ENCODE measurements around the gene TGM5. TPM values are rescaled to one million over a fixed set of nuclear protein-coding genes. Genes with fewer than 3 reads are reported as not detected.

The TGM5 gene
- total and polyA plus RNA-seq, 2 donors from 2014 or later: not detected

- peaks cover 0 to 3% (median 0%) of the 10 kb centered on the region in 3 donors for H3K4me1 ChIP-seq (ENCODE audit: control insufficient read depth in 2 of 3, insufficient read depth in 2 of 3, low read depth in 1 of 3, low read length in 3 of 3)
- H3K9ac ChIP-seq (ENCODE audit: low read length in 3 of 3): peak overlapping the region; percentile 35 to 74 (median 71)
- H3K36me3 ChIP-seq (ENCODE audit: control insufficient read depth in 2 of 3, insufficient read depth in 3 of 3, low read length in 3 of 3): peaks cover 0 to 14% (median 11%) of the 10 kb centered on the region in 3 donors
- no peaks in the 10 kb centered on the region for H3K9me3 ChIP-seq (ENCODE audit: control insufficient read depth in 2 of 3, insufficient read depth in 1 of 3, low read length in 3 of 3)
- intact Hi-C loops (cut with DNase I): no loop called here
- peak overlapping the region; percentile 80 to 90 (median 85) for H3K4me3 ChIP-seq (ENCODE audit: low read length in 3 of 3)
- DNase-seq (no peak), FAIRE-seq (no peak)
- peak overlapping the region; percentile 48 to 81 for H3K27ac ChIP-seq (ENCODE audit: low read depth in 2 of 2, low read length in 2 of 2)
- TF ChIP-seq CTCF (IDR thresholded peaks at IDR 0.05; ENCODE audit: borderline replicate concordance, extremely low read depth, insufficient read depth): no peak
- no peaks in the 10 kb centered on the region for H3K27me3 ChIP-seq (ENCODE audit: control insufficient read depth, insufficient read depth, low read length)
Measured at GRCh38 chr15:43186003-43186353, 80.8 kb downstream of the TGM5 start.

GRCh38 chr15:43185157-43186002, 81.3 kb downstream of the TGM5 start, which contains the start of gene CCNDBP1:
TSS of gene CCNDBP1 (plus strand) at chr15:43185403. CDS start at chr15:43185499, 96 bp downstream.
- peak; percentile 8 for TF ChIP-seq CTCF (IDR thresholded peaks at IDR 0.05; ENCODE audit: borderline replicate concordance, extremely low read depth, insufficient read depth)
- DNase-seq (peak; percentile 91 to 99 (median 92)), FAIRE-seq (no peak)
- Histone ChIP-seq H3K36me3 (ENCODE audit: control insufficient read depth in 2 of 3, insufficient read depth in 3 of 3, low read length in 3 of 3) (peaks cover 0 to 10% (median 7%) of the 10 kb centered on the region in 3 donors), H3K4me3 (ENCODE audit: low read length in 3 of 3) (peak within 1 kb of the TSS; percentile 80 to 90 (median 85)), H3K9me3 (ENCODE audit: control insufficient read depth in 2 of 3, insufficient read depth in 1 of 3, low read length in 3 of 3) (no peaks in the 10 kb centered on the region), H3K27ac (ENCODE audit: low read depth in 2 of 2, low read length in 2 of 2) (peak within 1 kb of the TSS; percentile 81 to 84), H3K4me1 (ENCODE audit: control insufficient read depth in 2 of 3, insufficient read depth in 2 of 3, low read depth in 1 of 3, low read length in 3 of 3) (peaks cover 0 to 3% (median 0%) of the 10 kb centered on the region in 3 donors), H3K9ac (ENCODE audit: low read length in 3 of 3) (peak within 1 kb of the TSS; percentile 35 to 74 (median 71)), H3K27me3 (ENCODE audit: control insufficient read depth, insufficient read depth, low read length) (no peaks in the 10 kb centered on the region)
- intact Hi-C loops (cut with DNase I): no loop called here

GRCh38 chr15:43184407-43185124, 82.2 kb downstream of the TGM5 start:
- TF ChIP-seq CTCF (IDR thresholded peaks at IDR 0.05; ENCODE audit: borderline replicate concordance, extremely low read depth, insufficient read depth): no peak
- Histone ChIP-seq H3K36me3 (ENCODE audit: control insufficient read depth in 2 of 3, insufficient read depth in 3 of 3, low read length in 3 of 3) (peaks cover 0 to 9% (median 5%) of the 10 kb centered on the region in 3 donors), H3K4me3 (ENCODE audit: low read length in 3 of 3) (peak overlapping the region in 2 of 3 donors; percentile 85 to 88), H3K9me3 (ENCODE audit: control insufficient read depth in 2 of 3, insufficient read depth in 1 of 3, low read length in 3 of 3) (no peaks in the 10 kb centered on the region), H3K27ac (ENCODE audit: low read depth in 2 of 2, low read length in 2 of 2) (peak overlapping the region in 1 of 2 donors; percentile 84), H3K4me1 (ENCODE audit: control insufficient read depth in 2 of 3, insufficient read depth in 2 of 3, low read depth in 1 of 3, low read length in 3 of 3) (peaks cover 0 to 3% (median 0%) of the 10 kb centered on the region in 3 donors), H3K9ac (ENCODE audit: low read length in 3 of 3) (no peak overlapping the region), H3K27me3 (ENCODE audit: control insufficient read depth, insufficient read depth, low read length) (no peaks in the 10 kb centered on the region)
- intact Hi-C loops (cut with DNase I): no loop called here
- DNase-seq (no peak), FAIRE-seq (no peak)

All from kidney (tissue), 14 donors.